SK-N-SH treated with all-trans-retinoic acid at 6 μM for 48 hours (cell line): ENCODE measurements around the gene CTNND2.

Experiments used
- ESRRG ChIP-seq: fragments of 250-450 bp; sonication (Bioruptor Pico); IDR thresholded peaks from 2 replicates; pipeline ENCODE4 v1.6.1; 2021; ENCODE audit warnings: mild to moderate bottlenecking
- ISL1 ChIP-seq: fragments of 250-450 bp; sonication (Bioruptor Pico); IDR thresholded peaks from 2 replicates; pipeline ENCODE4 v2.1.2; 2022; ENCODE audit warnings: mild to moderate bottlenecking, moderate library complexity
- OSR1 ChIP-seq: fragments of 250-450 bp; sonication (Bioruptor Pico); IDR thresholded peaks from 2 replicates; pipeline ENCODE4 v1.8.0; 2022; ENCODE audit warnings: moderate library complexity, mild to moderate bottlenecking, inconsistent platforms
- ZFP30 ChIP-seq: fragments of 450-650 bp; formaldehyde crosslinking; IDR thresholded peaks from 2 replicates; pipeline ENCODE4 v1.5.0; 2022; ENCODE audit warnings: mild to moderate bottlenecking, moderate library complexity
- TF ChIP-seq, protein P1 (sequence below): fragments of 250-450 bp; sonication (Bioruptor Pico); IDR thresholded peaks from 2 replicates; pipeline ENCODE4 v1.8.0; 2020; ENCODE audit warnings: mild to moderate bottlenecking, moderate library complexity, borderline replicate concordance

DNA sequence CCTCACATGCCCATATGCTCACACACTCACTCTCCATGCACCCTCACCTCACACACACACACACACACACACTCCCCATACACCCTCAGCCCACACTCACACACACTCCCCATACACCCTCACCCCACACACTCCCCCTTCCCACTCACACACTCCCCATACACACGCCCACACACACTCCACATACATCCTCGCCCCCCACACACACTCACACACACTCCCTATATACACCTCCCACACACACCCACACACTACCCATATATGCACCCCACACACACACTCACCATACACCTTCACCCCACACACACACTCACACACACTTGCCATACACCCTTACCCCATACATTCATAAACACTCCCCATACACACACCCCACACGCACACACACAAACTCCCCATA lies 592.5 kb downstream of the CTNND2 start:
- TF ChIP-seq ESRRG (no peak), ISL1 (no peak), OSR1 (no peak), ZFP30 (CRISPR knock-in tag) (no peak)
- TF ChIP-seq, protein P1, sequence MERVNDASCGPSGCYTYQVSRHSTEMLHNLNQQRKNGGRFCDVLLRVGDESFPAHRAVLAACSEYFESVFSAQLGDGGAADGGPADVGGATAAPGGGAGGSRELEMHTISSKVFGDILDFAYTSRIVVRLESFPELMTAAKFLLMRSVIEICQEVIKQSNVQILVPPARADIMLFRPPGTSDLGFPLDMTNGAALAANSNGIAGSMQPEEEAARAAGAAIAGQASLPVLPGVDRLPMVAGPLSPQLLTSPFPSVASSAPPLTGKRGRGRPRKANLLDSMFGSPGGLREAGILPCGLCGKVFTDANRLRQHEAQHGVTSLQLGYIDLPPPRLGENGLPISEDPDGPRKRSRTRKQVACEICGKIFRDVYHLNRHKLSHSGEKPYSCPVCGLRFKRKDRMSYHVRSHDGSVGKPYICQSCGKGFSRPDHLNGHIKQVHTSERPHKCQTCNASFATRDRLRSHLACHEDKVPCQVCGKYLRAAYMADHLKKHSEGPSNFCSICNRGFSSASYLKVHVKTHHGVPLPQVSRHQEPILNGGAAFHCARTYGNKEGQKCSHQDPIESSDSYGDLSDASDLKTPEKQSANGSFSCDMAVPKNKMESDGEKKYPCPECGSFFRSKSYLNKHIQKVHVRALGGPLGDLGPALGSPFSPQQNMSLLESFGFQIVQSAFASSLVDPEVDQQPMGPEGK (CRISPR knock-in tag) = no peak
